Measurements from ENCODE around the gene RHBDD1.
A peak's percentile ranks its signal among the peaks of the same experiment; 100 is the strongest.

Gene RHBDD1

GRCh38 chr2:226984750-226985582 lies 149.1 kb downstream of the RHBDD1 start:
- TF ChIP-seq, protein P1, sequence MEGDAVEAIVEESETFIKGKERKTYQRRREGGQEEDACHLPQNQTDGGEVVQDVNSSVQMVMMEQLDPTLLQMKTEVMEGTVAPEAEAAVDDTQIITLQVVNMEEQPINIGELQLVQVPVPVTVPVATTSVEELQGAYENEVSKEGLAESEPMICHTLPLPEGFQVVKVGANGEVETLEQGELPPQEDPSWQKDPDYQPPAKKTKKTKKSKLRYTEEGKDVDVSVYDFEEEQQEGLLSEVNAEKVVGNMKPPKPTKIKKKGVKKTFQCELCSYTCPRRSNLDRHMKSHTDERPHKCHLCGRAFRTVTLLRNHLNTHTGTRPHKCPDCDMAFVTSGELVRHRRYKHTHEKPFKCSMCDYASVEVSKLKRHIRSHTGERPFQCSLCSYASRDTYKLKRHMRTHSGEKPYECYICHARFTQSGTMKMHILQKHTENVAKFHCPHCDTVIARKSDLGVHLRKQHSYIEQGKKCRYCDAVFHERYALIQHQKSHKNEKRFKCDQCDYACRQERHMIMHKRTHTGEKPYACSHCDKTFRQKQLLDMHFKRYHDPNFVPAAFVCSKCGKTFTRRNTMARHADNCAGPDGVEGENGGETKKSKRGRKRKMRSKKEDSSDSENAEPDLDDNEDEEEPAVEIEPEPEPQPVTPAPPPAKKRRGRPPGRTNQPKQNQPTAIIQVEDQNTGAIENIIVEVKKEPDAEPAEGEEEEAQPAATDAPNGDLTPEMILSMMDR (IDR thresholded peaks at IDR 0.05; ENCODE audit: unreplicated experiment in 3 of 3): peak; percentile 66 to 74 (median 73)
- H3K9me3 Mint-ChIP-seq: no peaks in the 10 kb centered on the region
- no peak overlapping the region for H3K4me3 Mint-ChIP-seq
- H3K36me3 Mint-ChIP-seq (ENCODE audit: low read depth): no peaks in the 10 kb centered on the region
- H3K27me3 Mint-ChIP-seq (ENCODE audit: low read depth): peaks cover 5% of the 10 kb centered on the region
- H3K27ac Mint-ChIP-seq: peak overlapping the region; percentile 66 to 85 (median 75)
- H3K4me1 Mint-ChIP-seq: peaks cover 12% of the 10 kb centered on the region

DNA sequence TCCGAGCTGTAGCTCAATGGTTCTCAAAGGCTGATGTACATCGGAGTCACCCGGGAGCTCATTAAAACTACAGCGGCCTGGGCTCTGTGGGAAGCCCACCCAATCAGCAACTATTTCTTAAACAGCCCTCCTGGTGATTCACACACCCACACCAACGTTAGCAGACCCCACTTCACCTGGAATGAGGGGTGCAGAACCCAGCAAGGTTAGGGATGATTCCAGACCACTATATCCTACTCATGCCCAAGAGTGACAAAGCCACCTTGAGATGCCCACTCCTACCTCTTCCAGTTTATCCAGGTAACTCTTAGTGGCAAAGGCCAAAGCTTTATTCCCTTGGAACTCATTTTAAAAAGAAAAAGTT lies 149.7 kb downstream of the RHBDD1 start:
- no peaks in the 10 kb centered on the region for H3K36me3 Mint-ChIP-seq (ENCODE audit: low read depth)
- peaks cover 12% of the 10 kb centered on the region for H3K4me1 Mint-ChIP-seq
- no peaks in the 10 kb centered on the region for H3K9me3 Mint-ChIP-seq
- H3K4me3 Mint-ChIP-seq: no peak overlapping the region
- H3K27me3 Mint-ChIP-seq (ENCODE audit: low read depth): peaks cover 5% of the 10 kb centered on the region
- TF ChIP-seq, protein P1 (IDR thresholded peaks at IDR 0.05; ENCODE audit: unreplicated experiment in 3 of 3): peak in 1 of 3 experiments; percentile 20
- H3K27ac Mint-ChIP-seq: peak overlapping the region in 2 of 3 experiments; percentile 66 to 85

GRCh38 chr2:226991663-226992062 lies 155.8 kb downstream of the RHBDD1 start:
- no peaks in the 10 kb centered on the region for H3K4me1 Mint-ChIP-seq
- H3K4me3 Mint-ChIP-seq: no peak overlapping the region
- TF ChIP-seq, protein P1 (IDR thresholded peaks at IDR 0.05; ENCODE audit: unreplicated experiment in 3 of 3): no peak
- no peaks in the 10 kb centered on the region for H3K27me3 Mint-ChIP-seq (ENCODE audit: low read depth)
- H3K9me3 Mint-ChIP-seq: no peaks in the 10 kb centered on the region
- H3K36me3 Mint-ChIP-seq (ENCODE audit: low read depth): peaks cover 14% of the 10 kb centered on the region
- no peak overlapping the region for H3K27ac Mint-ChIP-seq

DNA sequence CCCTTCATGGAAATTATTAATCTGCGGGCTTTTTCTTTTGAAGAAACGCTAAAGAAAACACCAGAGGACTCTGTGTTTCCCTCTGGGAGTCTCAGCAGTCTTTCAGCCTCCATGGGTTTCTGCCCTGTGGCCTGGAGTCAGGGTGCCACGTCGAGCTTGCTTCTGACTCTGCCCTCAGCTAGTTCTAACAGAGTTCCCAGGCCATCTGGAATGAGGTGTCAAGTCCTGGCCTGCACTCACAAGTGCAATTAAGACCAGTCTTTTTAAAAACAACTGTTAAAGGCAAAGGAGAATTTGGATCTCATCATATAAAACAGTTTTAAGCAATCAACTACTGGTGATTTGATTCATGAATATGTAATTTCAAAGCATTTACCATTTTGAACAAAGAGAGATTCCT lies 157.3 kb downstream of the RHBDD1 start:
- H3K9me3 Mint-ChIP-seq: no peaks in the 10 kb centered on the region
- no peak overlapping the region for H3K4me3 Mint-ChIP-seq
- no peak overlapping the region for H3K27ac Mint-ChIP-seq
- TF ChIP-seq, protein P1 (IDR thresholded peaks at IDR 0.05; ENCODE audit: unreplicated experiment in 3 of 3): no peak
- no peaks in the 10 kb centered on the region for H3K4me1 Mint-ChIP-seq
- H3K27me3 Mint-ChIP-seq (ENCODE audit: low read depth): no peaks in the 10 kb centered on the region
- peaks cover 14% of the 10 kb centered on the region for H3K36me3 Mint-ChIP-seq (ENCODE audit: low read depth)

- no peak overlapping the region for H3K4me3 Mint-ChIP-seq
- peaks cover 20% of the 10 kb centered on the region for H3K36me3 Mint-ChIP-seq (ENCODE audit: low read depth)
- TF ChIP-seq, protein P1 (IDR thresholded peaks at IDR 0.05; ENCODE audit: unreplicated experiment in 3 of 3): no peak
- no peaks in the 10 kb centered on the region for H3K4me1 Mint-ChIP-seq
- H3K9me3 Mint-ChIP-seq: no peaks in the 10 kb centered on the region
- no peaks in the 10 kb centered on the region for H3K27me3 Mint-ChIP-seq (ENCODE audit: low read depth)
- no peak overlapping the region for H3K27ac Mint-ChIP-seq
Measured at GRCh38 chr2:226994775-226995174, 158.9 kb downstream of the RHBDD1 start.

- Mint-ChIP-seq H3K9me3 (no peaks in the 10 kb centered on the region), H3K36me3 (ENCODE audit: low read depth) (peaks cover 29% of the 10 kb centered on the region), H3K27me3 (ENCODE audit: low read depth) (no peaks in the 10 kb centered on the region), H3K27ac (no peak overlapping the region), H3K4me3 (no peak overlapping the region), H3K4me1 (no peaks in the 10 kb centered on the region)
- TF ChIP-seq, protein P1 (IDR thresholded peaks at IDR 0.05; ENCODE audit: unreplicated experiment in 3 of 3): no peak
Measured at GRCh38 chr2:226995625-226996041, 159.8 kb downstream of the RHBDD1 start.

All from nephron (organoid).